Measurements from ENCODE around the gene UBR1.
"Not testable (repeated sequence)": the region's sequence is repeated elsewhere in the genome, so short reads cannot be mapped to it uniquely, and the experiment has no call there.

The UBR1 gene

DNA sequence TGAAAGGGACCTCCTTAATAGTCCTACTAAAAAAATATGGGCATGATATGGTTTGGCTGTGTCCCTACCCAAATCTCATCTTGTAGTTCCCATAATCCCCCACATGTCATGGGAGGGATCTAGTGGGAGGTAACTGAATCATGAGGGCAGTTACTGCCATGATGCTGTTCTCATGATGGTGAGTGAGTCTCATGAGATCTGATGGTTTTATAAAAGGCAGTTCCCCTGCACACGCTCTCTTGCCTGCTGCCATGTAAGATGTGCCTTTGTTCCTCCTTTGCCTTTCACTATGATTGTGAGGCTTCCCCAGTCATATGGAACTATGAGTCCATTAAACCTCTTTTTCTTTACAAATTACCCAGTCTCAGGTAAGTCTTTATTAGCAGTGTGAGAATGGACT is 211.9 kb downstream of the UBR1 start:
- not testable (repeated sequence) for DNase-seq

Data from stimulated activated CD4-positive, alpha-beta T cell treated with anti-CD3 and anti-CD28 coated beads, Interleukin-12 subunit alpha, Interleukin-12 subunit beta, amount 100 ng/mL, for 4 hours (primary cell).